NCI-H1048 (cell line): Measurements from ENCODE around the gene WDR81.

Experiments
- DNase-seq: peaks from one replicate; lab custom pipeline; 2025; lab: John Stamatoyannopoulos, UW

WDR81 gene

GRCh38 chr17:1782171-1782567 is 57.7 kb downstream of the WDR81 start:
- no peak for DNase-seq

GRCh38 chr17:1783271-1783670 is 58.8 kb downstream of the WDR81 start:
- DNase-seq: no peak

GRCh38 chr17:1783834-1784611 is 59.5 kb downstream of the WDR81 start:
- DNase-seq: no peak

- no peak for DNase-seq
Observed at GRCh38 chr17:1785930-1786329, 61.4 kb downstream of the WDR81 start.

GRCh38 chr17:1786708-1787107 is 62.2 kb downstream of the WDR81 start:
- DNase-seq: no peak

GRCh38 chr17:1787301-1787902 is 62.9 kb downstream of the WDR81 start:
- DNase-seq: no peak
